ENCODE measurements around the gene ADGRL2.

- no peak for TF ChIP-seq POLR2A (IDR thresholded peaks at IDR 0.05)
- no peak for TF ChIP-seq CTCF (IDR thresholded peaks at IDR 0.05)
- no peak for TF ChIP-seq POLR2AphosphoS5 (IDR thresholded peaks at IDR 0.05)
Measured at GRCh38 chr1:81950591-81951244, 150.0 kb downstream of the ADGRL2 start.
